H9 (cell line): ENCODE data around the gene PRMT7. TPM values are rescaled to one million over a fixed set of nuclear protein-coding genes. Genes with fewer than 3 reads are reported as not detected.

Source experiments
- DNase-seq: peaks from one replicate; pipeline ENCODE4 v3.0.0-alpha.2; 2017
- H2AFZ ChIP-seq: one replicate; pipeline ENCODE4 v1.6.1; 2013; ENCODE audit warnings: mild to moderate bottlenecking, low read length, control low read depth, moderate library complexity
- H2AK5ac ChIP-seq: 2 replicates; pipeline ENCODE4 v1.6.1; 2013; ENCODE audit warnings: low read length, control low read depth, mixed read lengths; ENCODE audit not compliant: insufficient read length
- H2BK120ac ChIP-seq: one replicate; pipeline ENCODE4 v1.6.1; 2013; ENCODE audit warnings: low read depth, mild to moderate bottlenecking, low read length, control low read depth, inconsistent platforms; ENCODE audit not compliant: poor library complexity, severe bottlenecking
- H2BK12ac ChIP-seq: 2 replicates; pipeline ENCODE4 v1.6.1; 2013; ENCODE audit warnings: low read length, control low read depth, mixed read lengths, low read depth; ENCODE audit not compliant: insufficient read length
- H2BK15ac ChIP-seq: 2 replicates; pipeline ENCODE4 v1.6.1; 2013; ENCODE audit warnings: low read depth, low read length, control low read depth
- H2BK20ac ChIP-seq: one replicate; pipeline ENCODE4 v1.6.1; 2013; ENCODE audit warnings: low read depth, mild to moderate bottlenecking, low read length, control low read depth, inconsistent platforms; ENCODE audit not compliant: poor library complexity, severe bottlenecking
- H2BK5ac ChIP-seq: 2 replicates; pipeline ENCODE4 v1.6.1; 2013; ENCODE audit warnings: low read length, control low read depth, mixed read lengths; ENCODE audit not compliant: insufficient read length
- H3K14ac ChIP-seq: 2 replicates; pipeline ENCODE4 v1.6.1; 2013; ENCODE audit warnings: low read length, control low read depth; ENCODE audit not compliant: insufficient read depth
- H3K18ac ChIP-seq: 2 replicates; pipeline ENCODE4 v1.6.1; 2013; ENCODE audit warnings: low read depth, mild to moderate bottlenecking, mixed read lengths, low read length, control low read depth; ENCODE audit not compliant: insufficient read length
- H3K23ac ChIP-seq: 2 replicates; pipeline ENCODE4 v1.6.1; 2013; ENCODE audit warnings: low read length, control low read depth, mixed read lengths, low read depth; ENCODE audit not compliant: insufficient read length
- H3K23me2 ChIP-seq: 2 replicates; pipeline ENCODE4 v1.6.1; 2013; ENCODE audit warnings: low read depth, mild to moderate bottlenecking, mixed read lengths, low read length, control low read depth; ENCODE audit not compliant: insufficient read length, poor library complexity, severe bottlenecking
- H3K27ac ChIP-seq: 2 replicates; pipeline ENCODE4 v1.5.1; 2013; ENCODE audit warnings: low read length, control low read depth, mixed read lengths, low read depth; ENCODE audit not compliant: insufficient read length
- H3K27me3 ChIP-seq: 2 replicates; pipeline ENCODE4 v1.6.1; 2013; ENCODE audit warnings: low read length, control low read depth, inconsistent platforms; ENCODE audit not compliant: insufficient read depth
- H3K4ac ChIP-seq: 2 replicates; pipeline ENCODE4 v1.6.1; 2013; ENCODE audit warnings: low read depth, mild to moderate bottlenecking, control low read depth, inconsistent platforms, low read length, moderate library complexity
- H3K4me1 ChIP-seq: 2 replicates; pipeline ENCODE4 v1.6.1; 2013; ENCODE audit warnings: low read length, control low read depth, inconsistent platforms; ENCODE audit not compliant: insufficient read depth
- H3K4me2 ChIP-seq: 2 replicates; pipeline ENCODE4 v1.6.1; 2013; ENCODE audit warnings: low read length, control low read depth, mixed read lengths; ENCODE audit not compliant: insufficient read length, insufficient read depth
- H3K56ac ChIP-seq: 2 replicates; pipeline ENCODE4 v1.6.1; 2013; ENCODE audit warnings: low read depth, mild to moderate bottlenecking, mixed read lengths, low read length, control low read depth; ENCODE audit not compliant: insufficient read length
- H3K79me1 ChIP-seq: 2 replicates; pipeline ENCODE4 v1.6.1; 2013; ENCODE audit warnings: low read depth, mild to moderate bottlenecking, moderate library complexity, low read length, control low read depth, inconsistent platforms; ENCODE audit not compliant: insufficient read depth, poor library complexity, severe bottlenecking
- H3K79me2 ChIP-seq: 2 replicates; pipeline ENCODE4 v1.6.1; 2013; ENCODE audit warnings: low read length, control low read depth, inconsistent platforms; ENCODE audit not compliant: insufficient read depth
- H3K9ac ChIP-seq: 2 replicates; pipeline ENCODE4 v1.6.1; 2013; ENCODE audit warnings: low read length, control low read depth, mixed read lengths; ENCODE audit not compliant: insufficient read length; ENCODE audit errors: extremely low read depth
- H3K9me3 ChIP-seq: one replicate; pipeline ENCODE4 v1.6.1; 2013; ENCODE audit warnings: low read depth, low read length, inconsistent platforms; ENCODE audit not compliant: control insufficient read depth
- H3T11ph ChIP-seq: one replicate; pipeline ENCODE4 v1.6.1; 2013; ENCODE audit warnings: mild to moderate bottlenecking, low read length, control low read depth, inconsistent platforms
- H4K20me1 ChIP-seq: one replicate; pipeline ENCODE4 v1.6.1; 2013; ENCODE audit not compliant: control insufficient read depth, insufficient read length, insufficient read depth
- H4K5ac ChIP-seq: 2 replicates; pipeline ENCODE4 v1.6.1; 2013; ENCODE audit warnings: low read depth, mild to moderate bottlenecking, mixed read lengths, low read length, control low read depth; ENCODE audit not compliant: insufficient read length
- H4K8ac ChIP-seq: replicated peaks from 2 replicates; pipeline ENCODE4 v1.6.1; 2013; ENCODE audit warnings: low read length, control low read depth, mixed read lengths, low read depth; ENCODE audit not compliant: insufficient read length
- H4K91ac ChIP-seq: 2 replicates; pipeline ENCODE4 v1.6.1; 2013; ENCODE audit warnings: low read depth, mild to moderate bottlenecking, moderate library complexity, mixed read lengths, low read length, control low read depth; ENCODE audit not compliant: insufficient read length
- H3K27ac Mint-ChIP-seq, 3 experiments: 2 replicates in 2 of 3; 3 replicates in 1 of 3; pipeline ENCODE4 v1.8.0; 2020 to 2021; ENCODE audit warnings: mixed read lengths in 3 of 3, mild to moderate bottlenecking in 1 of 3, moderate library complexity in 1 of 3
- H3K27me3 Mint-ChIP-seq: 2 replicates; pipeline ENCODE4 v1.8.0; 2021; ENCODE audit warnings: low read depth, mild to moderate bottlenecking, moderate library complexity, mixed read lengths
- H3K36me3 Mint-ChIP-seq, 3 experiments: 2 replicates in 2 of 3; 3 replicates in 1 of 3; pipeline ENCODE4 v1.8.0; 2020 to 2021; ENCODE audit warnings: low read depth in 3 of 3, mixed read lengths in 3 of 3; ENCODE audit not compliant: insufficient read depth in 1 of 3
- H3K4me1 Mint-ChIP-seq, 2 experiments: 2 replicates each; pipeline ENCODE4 v1.8.0; 2020; ENCODE audit warnings: mixed read lengths in 2 of 2
- H3K4me3 Mint-ChIP-seq, 2 experiments: 2 replicates in 1 of 2; 3 replicates in 1 of 2; pipeline ENCODE4 v1.8.0; 2020 to 2021; ENCODE audit warnings: mild to moderate bottlenecking in 2 of 2, mixed read lengths in 2 of 2, moderate library complexity in 1 of 2
- H3K9me3 Mint-ChIP-seq, 2 experiments: 2 replicates in 1 of 2; 3 replicates in 1 of 2; pipeline ENCODE4 v1.8.0; 2020; ENCODE audit warnings: mild to moderate bottlenecking in 2 of 2, mixed read lengths in 2 of 2, moderate library complexity in 1 of 2
- CTCF ChIP-seq: fragments of 200-600 bp; sonication (generic); conservative IDR thresholded peaks from 3 replicates; pipeline ENCODE4 v1.8.0; 2021; ENCODE audit warnings: antibody characterized with exemption, mild to moderate bottlenecking
- WGBS: extraction: QIAGEN DNeasy Blood & Tissue Kit; methylation state at CpG from one replicate; pipeline ENCODE4 v1.1.7; 2013; ENCODE audit warnings: missing lambda C conversion rate, low lambda C conversion rate, mixed read lengths; ENCODE audit not compliant: insufficient read length; ENCODE audit errors: extremely low coverage; 5-methylcytosine and 5-hydroxymethylcytosine counted together
- total RNA-seq: library from RNA; stranded (reverse); gene quantifications from 2 replicates; pipeline ENCODE4 v1.2.1, GENCODE V29; 2021

PRMT7 gene
- total RNA-seq, 1 experiment from 2014 or later: 56.6 TPM

- DNase-seq: no peak
- Histone ChIP-seq H3K4ac (no peak overlapping the region), H3K18ac (no peak overlapping the region), H2BK120ac (no peak overlapping the region), H3K23ac (no peak overlapping the region), H3K23me2 (no peaks in the 10 kb centered on the region), H2BK5ac (no peak overlapping the region), H2BK15ac (no peak overlapping the region), H2BK20ac (no peak overlapping the region), H3K79me2 (no peaks in the 10 kb centered on the region), H3T11ph (no peak overlapping the region), H3K4me1 (no peaks in the 10 kb centered on the region), H2AK5ac (no peak overlapping the region), H2AFZ (no peak overlapping the region), H3K27ac (no peak overlapping the region), H3K9me3 (no peaks in the 10 kb centered on the region), H4K5ac (no peak overlapping the region), H3K56ac (no peak overlapping the region), H3K9ac (no peak overlapping the region), H3K14ac (no peak overlapping the region), H4K91ac (no peak overlapping the region), H3K79me1 (no peaks in the 10 kb centered on the region), H3K4me2 (no peak overlapping the region), H3K27me3 (no peaks in the 10 kb centered on the region), H2BK12ac (no peak overlapping the region), H4K20me1 (no peaks in the 10 kb centered on the region), H4K8ac (no peak overlapping the region)
- TF ChIP-seq CTCF: no peak
- Mint-ChIP-seq H3K27me3 (no peaks in the 10 kb centered on the region), H3K36me3 (peaks cover 3 to 21% (median 9%) of the 10 kb centered on the region in 3 experiments; a peak in 5 of 7 replicates), H3K4me3 (no peak overlapping the region), H3K9me3 (no peaks in the 10 kb centered on the region), H3K27ac (peak overlapping the region in 2 of 3 experiments; percentile 3 to 4; a peak in 3 of 7 replicates), H3K4me1 (peaks cover 1 to 5% of the 10 kb centered on the region in 2 experiments; a peak in 2 of 4 replicates)
- no CpG with 5 or more reads among the region's 13 CpGs for WGBS
Observed at GRCh38 chr16:68279726-68280558, 30.9 kb upstream of the PRMT7 start.
